Coronary artery (tissue), 2 donors: ENCODE measurements around the gene KIAA1549.
"Not testable (repeated sequence)": the region's sequence is repeated elsewhere in the genome, so short reads cannot be mapped to it uniquely, and the experiment has no call there.

Experiments
- DNase-seq: peaks from one replicate; pipeline ENCODE4 v3.0.0-alpha.2; 2017; ENCODE audit warnings: low spot score
- H3K27ac ChIP-seq, 2 donors: fragments of 200-600 bp; sonication (generic); one replicate each; pipeline ENCODE4 v1.5.1; 2016 to 2019
- H3K4me3 ChIP-seq: fragments of 200-600 bp; sonication (generic); 2 replicates; pipeline ENCODE4 v1.5.1; 2016; ENCODE audit warnings: mild to moderate bottlenecking, moderate library complexity
- CTCF ChIP-seq: fragments of 200-600 bp; sonication (generic); IDR thresholded peaks from one replicate; pipeline ENCODE4 v1.5.1; 2019; ENCODE audit warnings: antibody characterized with exemption

Gene KIAA1549

GRCh38 chr7:138822867-138823535 is 158.2 kb downstream of the KIAA1549 start:
- Histone ChIP-seq H3K27ac (no peak overlapping the region), H3K4me3 (no peak overlapping the region)
- no peak for TF ChIP-seq CTCF
- DNase-seq = no peak

- no peak for DNase-seq
- H3K27ac ChIP-seq = no peak overlapping the region
- no peak overlapping the region for H3K4me3 ChIP-seq
- TF ChIP-seq CTCF = no peak
Observed at GRCh38 chr7:138821912-138822311, 159.3 kb downstream of the KIAA1549 start.

GRCh38 chr7:138819625-138820024 is 161.6 kb downstream of the KIAA1549 start:
- Histone ChIP-seq H3K4me3 (no peak overlapping the region), H3K27ac (no peak overlapping the region)
- no peak for DNase-seq
- TF ChIP-seq CTCF = no peak

- Histone ChIP-seq H3K27ac (no peak overlapping the region), H3K4me3 (no peak overlapping the region)
- no peak for TF ChIP-seq CTCF
- no peak for DNase-seq
Observed at GRCh38 chr7:138816650-138817049, 164.5 kb downstream of the KIAA1549 start.

- DNase-seq = no peak
- no peak overlapping the region for H3K27ac ChIP-seq
- H3K4me3 ChIP-seq = no peak overlapping the region
- TF ChIP-seq CTCF = no peak
Observed at GRCh38 chr7:138814816-138815332, 166.3 kb downstream of the KIAA1549 start.

- Histone ChIP-seq H3K4me3 (no peak overlapping the region), H3K27ac (no peak overlapping the region)
- DNase-seq = no peak
- no peak for TF ChIP-seq CTCF
Observed at GRCh38 chr7:138813945-138814344, 167.2 kb downstream of the KIAA1549 start.

- not testable (repeated sequence) for DNase-seq, H3K27ac ChIP-seq, H3K4me3 ChIP-seq
Observed at GRCh38 chr7:138811327-138811726, 169.9 kb downstream of the KIAA1549 start.
